H1 (cell line): ENCODE results near the gene PXDC1. TPM values are rescaled to one million over a fixed set of nuclear protein-coding genes. Genes with fewer than 3 reads are reported as not detected.

ENCODE experiments used
- CHD7 ChIP-seq: fragments of 300-600 bp; sonication (generic); IDR thresholded peaks from 2 replicates; pipeline ENCODE4 v1.7.1; 2012; ENCODE audit warnings: low read length, moderate library complexity, mild to moderate bottlenecking, inconsistent platforms; ENCODE audit not compliant: insufficient replicate concordance
- GABPA ChIP-seq: IDR thresholded peaks from 2 replicates; pipeline ENCODE4 v1.6.1; 2011; ENCODE audit warnings: mild to moderate bottlenecking, low read length, moderate library complexity, borderline replicate concordance; ENCODE audit not compliant: insufficient read depth
- GTF2F1 ChIP-seq: IDR thresholded peaks from 2 replicates; pipeline ENCODE4 v1.6.1; 2012; ENCODE audit warnings: low read depth, low read length, improper control_type of control experiment, borderline replicate concordance
- KDM4A ChIP-seq: IDR thresholded peaks from one replicate; pipeline ENCODE4 v1.7.1; 2012; ENCODE audit warnings: low read depth, mild to moderate bottlenecking, moderate library complexity, low read length, inconsistent platforms; ENCODE audit not compliant: severe bottlenecking
- NRF1 ChIP-seq: IDR thresholded peaks from 2 replicates; pipeline ENCODE4 v1.6.1; 2011; ENCODE audit warnings: mild to moderate bottlenecking, low read depth, low read length, improper control_type of control experiment
- RFX5 ChIP-seq: IDR thresholded peaks from 2 replicates; pipeline ENCODE4 v1.6.1; 2011; ENCODE audit warnings: low read depth, low read length, improper control_type of control experiment, borderline replicate concordance
- SIRT6 ChIP-seq: IDR thresholded peaks from one replicate; pipeline ENCODE4 v1.7.1; 2012; ENCODE audit warnings: low read length, inconsistent platforms
- SP2 ChIP-seq: IDR thresholded peaks from 2 replicates; pipeline ENCODE4 v1.6.1; 2012; ENCODE audit warnings: mild to moderate bottlenecking, low read length, inconsistent platforms
- TAF7 ChIP-seq: optimal IDR thresholded peaks from 2 replicates; pipeline ENCODE3; 2011; ENCODE audit warnings: low read depth, mild to moderate bottlenecking, inconsistent platforms, low read length, moderate library complexity, borderline replicate concordance
- TCF12 ChIP-seq: IDR thresholded peaks from 2 replicates; pipeline ENCODE4 v1.6.1; 2011; ENCODE audit warnings: low read depth, mild to moderate bottlenecking, low read length
- polyA plus RNA-seq, 7 experiments: library from polyadenylated mRNA; depleted of rRNA in 3 of 7; stranded (reverse) in 5 of 7; unstranded in 2 of 7; fragments of >200 nt in 5 of 7; fragments of 200-250 nt in 2 of 7; gene quantifications; 1 replicate in 5 of 7; 2 replicates in 1 of 7; 4 replicates in 1 of 7; pipeline versions ENCODE4 v1.2.1 to v1.2.3, GENCODE V29; 2011 to 2013; ENCODE audit warnings: missing spikeins in 2 of 7, mixed read lengths in 2 of 7
- total RNA-seq: library from RNA; stranded (reverse); fragmentation: NEBNext Ultra II Directional; extraction: Animal tissue kit (Norgen Biotek cat#: 25700); gene quantifications from 2 replicates; pipeline ENCODE4 v1.2.1, GENCODE V29; 2021

Gene PXDC1
- total and polyA plus RNA-seq, 2 of the 8 experiments (the other 6 are each of a cell fraction or from before 2014, with no cell fraction given): 1.7 to 2.0 TPM

- no peak for TF ChIP-seq CHD7
- no peak for TF ChIP-seq GABPA
- TF ChIP-seq TCF12: no peak
- no peak for TF ChIP-seq NRF1
- no peak for TF ChIP-seq SP2
- no peak for TF ChIP-seq KDM4A
- no peak for TF ChIP-seq RFX5
- TF ChIP-seq GTF2F1: no peak
- no peak for TF ChIP-seq SIRT6
- no peak for TF ChIP-seq TAF7
- TF ChIP-seq, all 59 proteins: peak for 0
Measured at GRCh38 chr6:3795836-3796718, 44.6 kb upstream of the PXDC1 start (continued).
